Glomerular endothelial cell (primary cell): ENCODE data around the gene RPH3AL. TPM values are rescaled to one million over a fixed set of nuclear protein-coding genes. Genes with fewer than 3 reads are reported as not detected.
A peak's percentile ranks its signal among the peaks of the same experiment; 100 is the strongest.
"Not testable (repeated sequence)": the region's sequence is repeated elsewhere in the genome, so short reads cannot be mapped to it uniquely, and the experiment has no call there.

ENCODE experiments used
- DNase-seq: peaks from one replicate; pipeline ENCODE4 v3.0.0-alpha.2; 2011; ENCODE audit warnings: low read depth, low spot score; ENCODE audit errors: extremely low read depth
- total RNA-seq: library from RNA; depleted of rRNA; stranded (reverse); fragments of >200 nt; gene quantifications from 2 replicates; pipeline ENCODE4 v1.2.3, GENCODE V29; 2015

The RPH3AL gene
- total RNA-seq, 1 donor from 2014 or later, result 18.7 TPM

- no peak for DNase-seq
These were observed 167.0 kb downstream of the RPH3AL start for GRCh38 chr17:185445-186138.

- DNase-seq, result no peak
These were observed 169.6 kb downstream of the RPH3AL start for GRCh38 chr17:183021-183420.

DNA sequence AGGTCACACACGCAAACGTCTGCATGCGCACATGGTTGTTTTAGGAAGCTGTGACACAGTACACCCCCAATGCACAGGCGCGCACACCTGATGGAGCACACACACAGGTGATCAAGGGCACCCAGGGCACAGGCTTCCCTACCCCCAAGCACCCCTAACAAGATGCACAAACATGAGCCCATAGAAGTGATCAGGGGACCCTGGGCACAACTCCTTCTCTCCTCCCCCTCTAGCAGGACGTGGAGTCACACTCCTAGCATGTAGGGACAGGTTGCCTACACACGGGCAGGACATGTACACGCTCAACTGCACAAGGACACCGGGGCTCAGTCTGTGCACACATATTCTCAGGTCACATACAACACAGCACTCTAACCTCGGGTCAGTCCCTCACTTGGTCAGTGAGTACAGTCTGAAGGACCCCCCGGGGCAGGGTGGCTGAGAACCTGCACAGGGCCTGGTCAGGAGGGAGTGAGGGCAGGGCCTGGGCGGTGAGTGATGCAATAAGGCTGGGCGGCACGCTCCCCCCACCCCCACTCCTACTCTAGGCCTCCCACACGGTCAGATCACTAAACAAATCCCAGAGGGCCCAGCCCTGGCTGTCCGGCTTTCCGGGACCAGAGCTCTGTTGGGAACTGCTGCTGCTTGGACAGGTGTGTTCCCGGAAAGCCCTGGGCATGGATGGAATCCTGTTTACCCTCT, 170.4 kb downstream of the RPH3AL start:
- DNase-seq, result no peak

DNA sequence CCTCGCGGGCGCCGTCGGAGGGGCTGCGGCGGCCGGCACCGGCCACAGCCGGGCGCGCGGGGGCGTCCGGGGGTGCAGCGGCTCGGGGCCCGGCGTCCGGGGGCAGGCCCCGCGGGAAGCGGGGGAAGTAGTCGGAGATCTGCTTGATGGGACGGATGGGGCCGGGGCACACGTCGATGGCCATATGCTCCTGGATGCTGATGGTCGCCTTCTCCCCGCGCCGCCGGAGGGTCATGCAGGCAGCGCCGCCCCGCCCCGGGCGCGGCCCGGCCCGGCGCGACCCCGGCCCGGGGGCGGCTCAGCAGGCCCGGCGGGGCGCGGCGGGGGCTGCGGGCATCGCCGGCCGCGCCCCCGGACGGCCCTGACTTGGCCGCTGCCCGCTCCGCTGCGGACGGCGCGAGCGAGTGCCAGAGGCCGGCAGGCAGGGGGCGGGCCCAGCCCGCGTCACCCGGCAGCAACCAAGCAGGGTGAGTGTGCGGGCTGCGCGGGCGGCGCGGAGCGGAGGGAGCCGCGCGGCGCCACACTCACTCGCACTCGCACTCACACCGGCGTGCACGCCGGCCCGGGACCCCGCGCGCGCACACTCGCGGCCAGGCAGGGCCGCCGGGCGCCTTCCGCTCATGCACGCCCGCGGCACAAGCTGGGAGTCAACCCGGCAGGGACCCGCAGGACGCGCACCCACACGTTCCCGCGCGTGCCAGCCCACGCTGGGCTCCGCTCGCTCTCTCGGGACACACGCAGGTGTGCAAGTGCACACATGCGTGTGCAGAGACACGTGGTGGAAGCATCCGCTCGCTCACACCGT, 171.2 kb downstream of the RPH3AL start, which contains the start of gene DOC2B:
Gene DOC2B (minus strand): TSS at position 406 of the 805 bp plus-strand sequence. CDS start 171 bp downstream, at position 235.
- DNase-seq, result no peak

GRCh38 chr17:180381-181244, 172.0 kb downstream of the RPH3AL start:
- DNase-seq, result no peak

DNA sequence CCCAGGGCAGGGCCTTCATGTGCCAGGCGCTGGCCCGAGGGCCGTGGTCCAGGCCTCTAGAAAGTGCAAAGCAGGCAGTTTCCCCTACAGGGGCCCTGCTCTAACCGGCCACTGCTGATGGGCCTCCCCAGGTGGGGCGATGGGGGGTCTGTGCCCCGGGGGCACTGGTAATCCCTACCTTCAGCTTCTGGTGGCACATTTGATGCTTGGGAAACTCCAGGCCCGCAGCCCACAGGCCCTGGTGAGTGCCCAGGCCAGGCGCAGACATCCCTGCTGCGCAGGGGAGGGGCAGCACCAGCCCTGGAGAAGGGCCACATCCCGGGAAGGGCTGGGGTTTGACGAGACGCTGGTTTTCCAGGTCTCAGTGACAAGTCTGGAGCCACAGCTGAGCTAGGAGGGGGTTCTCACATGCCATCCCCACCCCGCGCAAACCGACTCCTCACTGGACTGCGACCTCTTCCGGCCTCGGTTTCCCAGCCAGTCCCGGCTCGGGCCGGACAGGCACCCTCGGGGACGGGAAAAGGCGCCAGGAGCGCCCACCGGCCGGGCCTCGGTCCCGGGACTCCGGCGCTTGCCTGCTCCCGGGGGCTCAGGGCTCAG, 172.7 kb downstream of the RPH3AL start:
- DNase-seq, result no peak

- DNase-seq, result no peak
These were observed 173.6 kb downstream of the RPH3AL start for GRCh38 chr17:179066-179432.

- DNase-seq, result no peak
These were observed 174.1 kb downstream of the RPH3AL start for GRCh38 chr17:178292-179065.

- no peak for DNase-seq
These were observed 174.8 kb downstream of the RPH3AL start for GRCh38 chr17:177762-178161.

GRCh38 chr17:177155-177554, 175.5 kb downstream of the RPH3AL start:
- DNase-seq, result no peak

GRCh38 chr17:173166-173911, 179.3 kb downstream of the RPH3AL start:
- DNase-seq, result no peak

DNA sequence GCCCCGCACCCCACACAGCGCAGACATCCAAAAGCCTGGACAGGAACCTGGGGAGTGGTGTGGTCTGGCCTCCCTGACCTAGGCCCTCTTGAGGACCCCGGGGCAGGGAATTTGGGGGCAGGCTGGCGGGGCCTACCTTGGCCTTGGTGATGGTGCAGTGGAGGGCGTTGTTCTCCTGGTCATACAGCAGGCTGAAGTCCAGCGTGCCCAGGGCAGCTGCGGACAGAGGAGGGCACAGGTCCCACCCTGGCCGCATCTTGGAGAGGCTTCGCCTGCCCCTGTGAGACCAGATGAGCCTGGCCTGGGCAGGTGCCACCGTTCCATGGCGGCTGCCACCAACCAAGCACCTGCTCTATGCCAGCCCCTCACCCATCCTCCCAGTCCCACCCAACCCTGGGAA, 180.2 kb downstream of the RPH3AL start:
- no peak for DNase-seq

DNA sequence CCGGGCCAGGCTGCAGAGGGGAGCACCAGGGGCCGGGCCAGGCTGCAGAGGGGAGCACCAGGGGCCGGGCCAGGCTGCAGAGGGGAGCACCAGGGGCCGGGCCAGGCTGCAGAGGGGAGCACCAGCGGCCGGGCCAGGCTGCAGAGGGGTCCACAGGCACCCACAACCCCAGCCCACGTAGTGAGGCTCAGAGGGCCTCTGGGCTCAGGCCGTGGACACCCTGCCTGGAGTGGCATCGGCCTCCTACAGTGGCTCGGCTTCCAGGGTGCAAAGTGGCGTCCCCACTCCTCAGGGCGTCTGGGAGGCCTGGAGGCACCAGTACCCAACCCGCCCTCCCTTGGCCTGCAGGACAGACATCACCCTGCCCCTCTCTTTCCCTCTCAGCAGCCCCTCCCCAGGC, 180.7 kb downstream of the RPH3AL start:
- DNase-seq, result no peak

DNA sequence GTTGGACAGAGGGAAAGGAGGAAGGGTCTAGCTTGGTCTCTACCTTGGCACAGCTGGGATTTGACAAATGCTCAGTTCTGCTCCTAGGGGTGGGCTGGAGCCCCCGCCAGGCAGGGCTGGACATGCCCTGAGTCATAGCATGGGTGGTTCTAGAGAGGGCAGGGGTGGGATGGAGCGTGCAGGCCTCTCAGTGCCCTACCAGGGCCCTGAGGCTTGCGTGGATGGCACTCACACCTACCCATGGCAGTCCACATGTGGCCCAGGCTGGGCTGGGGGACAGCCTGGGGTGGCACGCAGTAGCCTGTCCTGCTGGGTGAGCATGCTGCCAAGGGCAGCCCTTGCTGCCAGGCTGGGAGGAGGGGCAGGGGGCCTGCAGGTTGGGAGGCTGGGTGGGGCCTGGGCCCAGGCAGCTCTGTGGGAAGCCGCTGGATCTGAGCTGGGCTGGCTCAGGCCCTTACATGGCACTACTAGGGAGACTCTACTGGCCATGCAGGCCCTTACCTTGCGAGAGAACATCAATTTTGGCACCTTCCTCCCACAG, 182.4 kb downstream of the RPH3AL start:
- no peak for DNase-seq

DNA sequence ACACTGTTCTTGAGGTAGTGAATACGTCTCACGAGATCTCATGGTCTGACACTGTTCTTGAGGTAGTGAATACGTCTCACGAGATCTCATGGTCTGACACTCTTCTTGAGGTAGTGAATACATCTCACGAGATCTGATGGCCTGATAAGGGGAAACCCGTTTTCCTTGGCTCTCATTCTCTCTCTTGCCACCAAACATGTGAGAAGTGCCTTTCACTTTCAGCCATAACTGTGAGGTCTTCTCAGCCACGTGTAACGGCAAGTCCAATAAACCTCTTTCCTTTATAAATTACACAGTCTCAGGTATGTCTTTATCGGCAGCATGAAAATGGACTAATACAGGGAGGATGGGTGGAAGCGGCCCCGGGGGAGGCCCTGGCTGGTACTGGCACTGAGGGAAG, 184.0 kb downstream of the RPH3AL start:
- DNase-seq, result not testable (repeated sequence)

- DNase-seq, result no peak
These were observed 186.7 kb downstream of the RPH3AL start for GRCh38 chr17:165939-166338.

DNA sequence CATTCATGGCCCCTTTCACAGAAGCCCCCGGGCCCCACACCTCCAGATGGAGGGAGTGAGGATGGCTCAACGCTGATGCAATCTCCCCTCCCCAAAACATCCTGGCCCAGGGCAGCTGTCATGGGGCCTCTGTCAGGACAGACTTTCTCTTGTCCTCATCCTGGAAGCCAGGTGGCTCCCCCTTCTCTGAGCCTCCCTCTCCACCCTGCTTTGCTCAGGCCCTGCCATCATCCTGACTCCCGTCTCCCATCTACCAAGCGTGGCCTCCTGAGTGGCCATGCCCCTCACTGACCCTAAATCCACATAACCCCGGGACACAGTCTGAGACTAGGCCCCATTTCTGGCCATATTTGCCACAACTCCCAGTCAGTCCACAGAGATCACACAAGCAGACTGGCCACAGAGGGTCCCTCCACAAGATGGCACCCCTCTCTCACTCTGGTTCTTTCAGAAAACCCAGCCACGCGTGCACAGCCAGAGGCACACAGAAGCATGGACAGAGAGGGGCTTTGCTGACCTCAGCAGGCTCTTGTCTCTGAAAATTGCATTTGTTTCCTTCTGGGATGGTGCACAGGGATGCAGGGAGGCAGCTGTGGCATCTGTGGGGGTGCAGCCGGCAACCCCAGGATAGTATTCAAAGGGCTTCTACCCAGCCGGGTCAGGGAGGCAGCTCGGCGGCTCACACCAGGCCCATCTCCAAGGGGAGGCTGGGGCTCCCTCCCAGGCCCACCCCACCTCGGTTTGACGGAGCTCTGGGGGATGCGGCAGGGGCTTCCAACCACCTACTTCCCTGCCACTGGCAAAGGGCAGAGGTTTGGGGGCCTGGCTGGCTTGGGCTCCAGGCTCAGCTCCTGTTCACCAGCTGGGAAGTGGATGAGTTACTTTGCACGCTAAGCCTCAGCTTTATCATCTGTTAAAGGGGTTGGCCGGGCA, 188.0 kb downstream of the RPH3AL start:
- DNase-seq, result peak; percentile 33
